HG02642 (cell line): ENCODE measurements around the gene DCAF7.

ENCODE experiments used
- ATAC-seq: cut with Tn5 transposase; IDR thresholded peaks from one replicate; pipeline ENCODE4 v1.9.1; 2021; ENCODE audit warnings: mild to moderate bottlenecking; ENCODE audit not compliant: unreplicated experiment, poor library complexity

The DCAF7 gene

GRCh38 chr17:63524051-63524450 is 26.2 kb upstream of the DCAF7 start:
- ATAC-seq: no peak

- ATAC-seq: no peak
Measured at GRCh38 chr17:63525190-63525946, 24.9 kb upstream of the DCAF7 start.

GRCh38 chr17:63526861-63527260 is 23.4 kb upstream of the DCAF7 start:
- ATAC-seq: no peak

GRCh38 chr17:63528183-63528582 is 22.1 kb upstream of the DCAF7 start:
- ATAC-seq: no peak

GRCh38 chr17:63529711-63530556 is 20.3 kb upstream of the DCAF7 start:
- ATAC-seq: no peak

- ATAC-seq: no peak
Measured at GRCh38 chr17:63530557-63531021, 19.7 kb upstream of the DCAF7 start.

GRCh38 chr17:63531022-63531965 is 19.0 kb upstream of the DCAF7 start:
- no peak for ATAC-seq

- ATAC-seq: no peak
Measured at GRCh38 chr17:63533433-63534077, 16.7 kb upstream of the DCAF7 start.

- no peak for ATAC-seq
Measured at GRCh38 chr17:63534078-63534570, 16.2 kb upstream of the DCAF7 start.

- no peak for ATAC-seq
Measured at GRCh38 chr17:63534816-63535455, 15.3 kb upstream of the DCAF7 start.

GRCh38 chr17:63535640-63536039 is 14.6 kb upstream of the DCAF7 start:
- no peak for ATAC-seq

- ATAC-seq: no peak
Measured at GRCh38 chr17:63537001-63537400, 13.3 kb upstream of the DCAF7 start.

- no peak for ATAC-seq
Measured at GRCh38 chr17:63537991-63538692, 12.1 kb upstream of the DCAF7 start.

GRCh38 chr17:63538693-63539595 is 11.3 kb upstream of the DCAF7 start:
- ATAC-seq: no peak

GRCh38 chr17:63540590-63540989 is 9.7 kb upstream of the DCAF7 start:
- no peak for ATAC-seq

- no peak for ATAC-seq
Measured at GRCh38 chr17:63542218-63542545, 8.1 kb upstream of the DCAF7 start.

- no peak for ATAC-seq
Measured at GRCh38 chr17:63542942-63543821, 7.1 kb upstream of the DCAF7 start.
